Colon (tissue), 2 donors: ENCODE measurements around the gene CST11.
"Not testable (repeated sequence)": the region's sequence is repeated elsewhere in the genome, so short reads cannot be mapped to it uniquely, and the experiment has no call there.

Experiments used
- FAIRE-seq: peaks from 2 replicates; lab custom pipeline; 2012; peaks lifted over from hg19 to GRCh38; lab: Jason Lieb, UNC
- donor health status: control.
- donor health status: control.

CST11 gene, protein sequence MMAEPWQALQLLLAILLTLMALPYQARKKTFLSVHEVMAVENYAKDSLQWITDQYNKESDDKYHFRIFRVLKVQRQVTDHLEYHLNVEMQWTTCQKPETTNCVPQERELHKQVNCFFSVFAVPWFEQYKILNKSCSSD

DNA sequence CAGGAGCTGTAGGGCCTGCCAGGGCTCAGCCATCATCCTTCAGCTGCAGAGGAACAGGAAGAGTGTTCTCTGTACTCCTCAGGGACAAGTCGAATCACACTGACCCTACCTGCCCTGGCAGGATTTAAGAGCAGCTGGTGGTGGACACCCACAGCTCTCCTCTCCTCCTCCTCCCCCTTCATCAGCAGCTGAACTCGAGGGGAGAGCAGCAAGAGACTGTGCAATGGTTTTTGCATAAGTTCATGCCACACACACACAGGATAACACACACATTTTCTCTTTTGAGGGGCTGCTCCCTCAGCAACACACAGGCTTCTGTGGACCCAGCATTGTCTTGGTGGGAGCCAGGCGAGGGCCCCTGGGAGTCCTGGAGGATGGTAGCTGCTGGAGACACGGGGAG, at the start of gene CST11:
TSS of gene CST11 (minus strand) at position 101 of the 400 bp plus-strand sequence. CDS start at position 36, 65 bp downstream.
- no peak for FAIRE-seq

GRCh38 chr20:23501926-23502325, 49.2 kb upstream of the CST11 start:
- no peak for FAIRE-seq

GRCh38 chr20:23497536-23497935, 44.9 kb upstream of the CST11 start:
- FAIRE-seq = no peak

GRCh38 chr20:23493172-23493772, 40.6 kb upstream of the CST11 start:
- FAIRE-seq = no peak

DNA sequence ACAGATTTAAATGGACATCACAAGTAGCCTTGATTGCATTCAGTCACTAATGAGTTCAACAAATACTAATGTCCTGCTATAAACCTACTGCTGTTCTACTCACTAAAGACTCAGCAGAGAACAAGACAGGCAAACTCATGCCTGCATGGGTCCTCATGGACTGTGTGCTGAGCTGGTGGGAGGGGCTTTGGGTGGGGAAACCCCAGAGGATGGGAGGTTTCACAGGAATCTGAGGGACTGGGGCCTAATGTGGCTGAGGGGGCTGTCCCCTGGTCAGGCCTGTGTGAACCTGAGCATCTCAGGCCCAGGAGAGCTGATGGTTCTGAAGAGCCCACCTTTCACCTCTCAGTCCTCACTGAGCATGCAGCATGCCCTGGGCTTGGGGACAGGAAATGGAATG, 39.6 kb upstream of the CST11 start:
- no peak for FAIRE-seq

DNA sequence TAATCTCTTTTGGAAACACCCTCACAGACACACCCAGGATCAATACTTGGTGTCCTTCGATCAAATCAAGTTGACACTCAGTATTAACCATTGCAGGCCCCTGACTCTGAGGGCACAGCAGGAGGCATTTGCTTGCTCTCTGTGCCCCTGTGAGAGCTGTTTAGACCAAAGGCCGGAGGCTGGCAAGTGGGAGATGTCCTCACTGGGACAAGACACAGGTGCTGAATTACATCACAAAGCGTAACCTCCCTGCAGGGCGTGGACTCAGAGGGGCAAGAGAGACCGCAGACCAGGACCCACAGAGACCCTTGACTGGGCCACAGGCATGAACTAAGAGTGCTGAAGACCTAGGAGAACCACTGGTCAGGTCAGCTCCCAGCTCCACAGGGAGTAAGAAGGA, 38.1 kb upstream of the CST11 start, which contains the start of gene CST8:
TSS of gene CST8 (plus strand) at position 301 of the 400 bp plus-strand sequence. CDS start 551 bp downstream, outside the sequence.
- no peak for FAIRE-seq

- no peak for FAIRE-seq
Observed at GRCh38 chr20:23488996-23489395, 36.3 kb upstream of the CST11 start.

- no peak for FAIRE-seq
Observed at GRCh38 chr20:23488470-23488869, 35.8 kb upstream of the CST11 start.

- FAIRE-seq = no peak
Observed at GRCh38 chr20:23484081-23484480, 31.4 kb upstream of the CST11 start.

DNA sequence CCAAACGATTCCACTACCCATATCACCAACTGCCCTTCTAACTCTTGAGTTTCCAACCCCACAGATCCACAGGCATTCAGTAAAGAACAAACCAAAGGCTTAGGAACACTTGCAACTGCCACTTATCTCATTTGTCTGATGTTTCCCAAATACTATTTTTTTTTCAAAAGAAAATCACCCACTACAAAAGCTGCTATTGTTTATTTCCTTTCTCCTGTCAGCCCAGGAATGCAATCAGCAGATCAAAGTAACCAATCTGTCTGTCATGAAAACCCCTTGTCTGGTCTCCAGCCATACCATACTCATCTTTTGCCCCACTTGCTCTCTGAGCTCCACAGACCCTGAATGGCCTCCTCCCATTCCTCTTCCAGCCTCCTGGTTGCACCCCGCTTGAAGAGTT, 29.5 kb upstream of the CST11 start:
- no peak for FAIRE-seq

- no peak for FAIRE-seq
Observed at GRCh38 chr20:23479043-23479442, 26.4 kb upstream of the CST11 start.

- FAIRE-seq = no peak
Observed at GRCh38 chr20:23477223-23477622, 24.5 kb upstream of the CST11 start.

- no peak for FAIRE-seq
Observed at GRCh38 chr20:23476015-23476754, 23.5 kb upstream of the CST11 start.

DNA sequence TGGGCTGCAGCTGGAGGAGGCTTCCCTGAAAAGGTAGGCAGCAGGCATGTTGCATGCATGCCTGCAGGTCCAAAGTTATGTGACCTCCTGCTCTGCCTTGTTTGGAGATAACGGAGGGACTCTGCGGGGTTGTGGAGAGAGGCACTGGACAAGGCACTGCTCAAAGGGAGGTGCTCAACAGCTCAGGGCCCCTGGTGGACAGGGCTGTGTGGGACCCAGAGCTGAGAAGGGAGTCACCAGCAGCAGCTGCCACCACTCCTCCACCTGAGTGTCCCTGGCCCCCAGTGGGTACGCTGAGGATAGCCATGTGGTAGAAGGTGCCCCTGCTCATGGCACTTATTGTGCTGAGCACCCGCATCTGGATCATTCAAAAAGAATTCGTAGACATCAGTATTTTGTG, 22.7 kb upstream of the CST11 start:
- FAIRE-seq = no peak

- not testable (repeated sequence) for FAIRE-seq
Observed at GRCh38 chr20:23473293-23473692, 20.6 kb upstream of the CST11 start.

DNA sequence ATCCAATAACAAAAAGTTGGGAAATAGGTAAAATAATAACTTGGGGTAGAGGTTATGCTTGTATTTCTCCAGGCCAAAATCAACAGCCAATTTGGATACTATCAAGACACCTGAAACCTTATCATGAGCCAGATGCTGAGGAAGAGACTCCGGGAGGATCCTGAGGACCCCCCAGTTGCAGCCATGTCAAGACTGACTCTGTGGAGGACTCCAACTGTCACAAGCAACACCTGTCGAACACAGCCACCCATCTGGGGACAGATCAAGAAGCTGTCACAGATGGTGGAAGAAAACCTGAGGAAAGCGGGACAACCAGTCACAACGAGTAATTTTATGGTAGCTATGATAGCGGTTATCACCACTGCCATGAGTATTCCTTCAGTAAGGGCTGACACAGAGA, 19.6 kb upstream of the CST11 start:
- not testable (repeated sequence) for FAIRE-seq

GRCh38 chr20:23466961-23467360, 14.3 kb upstream of the CST11 start:
- FAIRE-seq = not testable (repeated sequence)

- FAIRE-seq = no peak
Observed at GRCh38 chr20:23461180-23461579, 8.5 kb upstream of the CST11 start.

DNA sequence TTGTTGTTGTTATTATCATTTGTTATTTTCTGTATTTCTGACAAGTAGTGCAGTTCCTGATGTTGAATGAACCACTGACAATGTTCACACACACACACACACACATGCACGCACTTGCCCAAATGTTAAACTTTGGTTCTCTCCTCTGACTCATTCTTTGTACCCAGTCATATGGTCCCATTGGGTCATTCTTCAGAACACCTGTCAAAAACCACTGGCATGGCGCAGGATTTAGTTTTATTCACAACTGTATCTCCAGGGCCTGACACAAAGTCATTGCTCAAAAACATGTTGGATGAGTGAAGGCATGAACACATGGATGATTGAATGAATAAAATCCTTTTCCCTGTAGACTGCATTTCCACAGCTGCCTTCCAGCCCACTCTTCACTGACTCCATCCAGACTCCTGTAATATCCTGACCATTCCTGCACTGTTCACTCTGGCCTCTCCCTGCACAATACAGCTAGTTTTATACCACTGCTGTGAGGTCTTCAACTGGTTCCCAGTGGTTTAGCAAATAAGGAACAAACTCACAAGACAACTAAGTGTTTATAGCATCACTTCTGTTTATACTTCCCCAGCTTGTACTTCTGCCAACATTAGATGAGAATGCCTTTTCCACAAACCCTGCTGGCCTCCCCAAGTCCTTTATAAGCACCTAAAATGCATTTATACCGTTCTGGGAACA, 6.9 kb upstream of the CST11 start:
- no peak for FAIRE-seq

DNA sequence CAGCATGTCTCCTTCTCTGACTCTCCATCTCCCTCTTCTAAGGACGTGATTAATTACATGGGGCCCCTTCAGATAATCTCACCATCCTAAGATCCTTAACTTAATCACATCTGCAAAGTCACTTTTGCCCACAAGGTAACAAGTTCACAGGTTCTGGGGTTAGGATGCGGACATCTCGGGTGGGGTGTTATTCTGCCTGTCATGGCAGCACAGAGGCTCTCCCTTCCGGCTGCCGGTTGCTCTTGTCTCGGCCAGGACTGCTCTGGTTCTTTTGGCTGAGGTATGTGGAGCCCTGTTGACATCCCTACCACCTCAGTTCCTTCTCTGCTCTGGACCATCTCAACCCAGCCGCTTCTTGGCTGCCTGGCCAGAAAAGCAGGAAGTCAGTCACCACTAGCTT, 4.2 kb upstream of the CST11 start:
- no peak for FAIRE-seq

DNA sequence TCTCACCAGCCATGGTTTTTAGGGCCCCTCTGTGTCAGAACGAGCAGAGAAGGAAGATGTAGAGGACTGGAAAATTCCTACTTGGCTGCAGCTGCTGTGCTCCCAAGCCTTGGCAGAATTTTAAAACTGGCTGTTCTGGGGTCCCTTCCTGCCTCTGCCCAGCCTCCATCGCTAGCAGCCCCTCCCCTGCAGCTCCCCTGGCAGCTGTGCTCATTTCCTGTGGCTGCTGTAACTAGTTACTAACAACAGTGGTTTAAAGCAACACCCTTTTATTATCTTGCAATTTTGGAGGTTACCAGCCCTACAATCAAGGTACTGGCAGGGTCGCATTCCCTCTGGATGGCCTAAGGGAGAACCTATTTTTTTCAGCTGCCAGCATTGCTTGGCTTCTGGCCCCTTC, 3.7 kb upstream of the CST11 start:
- FAIRE-seq = no peak

- no peak for FAIRE-seq
Observed at GRCh38 chr20:23455639-23456038, 3.0 kb upstream of the CST11 start.

- no peak for FAIRE-seq
Observed at GRCh38 chr20:23454816-23455215, 2.1 kb upstream of the CST11 start.
